SK-N-MC (cell line): Measurements from ENCODE around the gene HNRNPA2B1.

Experiments used
- DNase-seq: peaks from one replicate; pipeline ENCODE4 v3.0.0-alpha.2; 2011; ENCODE audit warnings: low read depth, low spot score
- H3K27ac ChIP-seq: fragments of 200-600 bp; sonication (generic); 2 replicates; pipeline ENCODE4 v1.5.1; 2016; ENCODE audit warnings: mixed run types
- H3K36me3 ChIP-seq: fragments of 200-600 bp; sonication (generic); 2 replicates; pipeline ENCODE4 v1.6.1; 2017; ENCODE audit warnings: antibody characterized with exemption, low read length, mixed read lengths; ENCODE audit not compliant: insufficient read depth
- H3K4me3 ChIP-seq: fragments of 200-600 bp; sonication (generic); 2 replicates; pipeline ENCODE4 v1.5.1; 2016
- H3K9ac ChIP-seq: fragments of 200-600 bp; sonication (generic); 2 replicates; pipeline ENCODE4 v1.8.0; 2017; ENCODE audit warnings: mixed run types, mixed read lengths; ENCODE audit not compliant: insufficient read length
- H3K9me3 ChIP-seq: fragments of 200-600 bp; sonication (generic); 2 replicates; pipeline ENCODE4 v1.6.1; 2017; ENCODE audit warnings: low read depth, mild to moderate bottlenecking, antibody characterized with exemption, low read length, moderate library complexity, mixed read lengths
- EZH2 ChIP-seq: fragments of 200-600 bp; sonication (generic); IDR thresholded peaks from one replicate; pipeline ENCODE4 v1.6.1; 2017; ENCODE audit warnings: antibody characterized with exemption
- FOXP2 ChIP-seq: optimal IDR thresholded peaks from 2 replicates; pipeline ENCODE3; 2011; ENCODE audit warnings: mild to moderate bottlenecking, moderate library complexity; ENCODE audit not compliant: insufficient read depth; ENCODE audit errors: extremely low read length, control extremely low read depth
- POLR2AphosphoS5 ChIP-seq: IDR thresholded peaks from 2 replicates; pipeline ENCODE4 v1.6.1; 2012; ENCODE audit warnings: mild to moderate bottlenecking, low read depth, low read length, borderline replicate concordance

Gene HNRNPA2B1

DNA sequence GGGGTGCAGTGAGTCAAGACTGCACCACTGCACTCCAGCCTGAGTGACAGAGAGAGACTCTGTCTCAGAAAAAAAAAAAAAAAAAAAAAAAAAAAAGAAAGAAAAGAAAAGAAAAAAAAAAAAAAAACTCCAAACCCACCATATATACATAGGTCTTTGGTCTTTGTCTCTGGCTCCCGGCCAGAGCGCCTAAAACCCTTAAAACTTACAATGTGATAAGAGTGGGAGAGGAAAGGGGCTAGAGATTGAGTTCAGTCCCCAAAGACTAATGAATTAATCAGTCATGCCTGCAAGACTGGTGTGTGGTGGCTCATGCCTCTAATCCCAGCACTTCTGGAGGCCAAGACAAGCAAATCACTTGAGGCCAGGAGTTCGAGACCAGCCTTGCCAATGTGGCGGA, 55.3 kb downstream of the HNRNPA2B1 start:
- TF ChIP-seq FOXP2 (no peak), POLR2AphosphoS5 (no peak), EZH2 (no peak)
- Histone ChIP-seq H3K9me3 (no peaks in the 10 kb centered on the region), H3K36me3 (no peaks in the 10 kb centered on the region)

GRCh38 chr7:26144184-26145080, 56.1 kb downstream of the HNRNPA2B1 start:
- TF ChIP-seq FOXP2, result no peak
- no peak for TF ChIP-seq POLR2AphosphoS5
- no peak for TF ChIP-seq EZH2
- no peaks in the 10 kb centered on the region for H3K9me3 ChIP-seq
- DNase-seq, result no peak
- no peak overlapping the region for H3K9ac ChIP-seq
- no peaks in the 10 kb centered on the region for H3K36me3 ChIP-seq
- H3K27ac ChIP-seq, result no peak overlapping the region
- H3K4me3 ChIP-seq, result no peak overlapping the region; the same call in 1 of the 2 replicates

More for the DNA sequence above, 55.3 kb downstream of the HNRNPA2B1 start:
- H3K9ac ChIP-seq, result no peak overlapping the region
- H3K4me3 ChIP-seq, result no peak overlapping the region
- no peak for DNase-seq
- no peak overlapping the region for H3K27ac ChIP-seq

GRCh38 chr7:26143298-26144048, 57.1 kb downstream of the HNRNPA2B1 start:
- Histone ChIP-seq H3K9me3 (no peaks in the 10 kb centered on the region), H3K27ac (no peak overlapping the region), H3K9ac (no peak overlapping the region), H3K4me3 (no peak overlapping the region), H3K36me3 (no peaks in the 10 kb centered on the region)
- no peak for DNase-seq
- TF ChIP-seq FOXP2 (no peak), EZH2 (no peak), POLR2AphosphoS5 (no peak)

GRCh38 chr7:26141077-26141476, 59.5 kb downstream of the HNRNPA2B1 start:
- DNase-seq, result no peak
- Histone ChIP-seq H3K4me3 (no peak overlapping the region), H3K36me3 (no peaks in the 10 kb centered on the region), H3K9ac (no peak overlapping the region), H3K27ac (no peak overlapping the region), H3K9me3 (no peaks in the 10 kb centered on the region)
- TF ChIP-seq POLR2AphosphoS5, result no peak
- no peak for TF ChIP-seq EZH2
- TF ChIP-seq FOXP2, result no peak

DNA sequence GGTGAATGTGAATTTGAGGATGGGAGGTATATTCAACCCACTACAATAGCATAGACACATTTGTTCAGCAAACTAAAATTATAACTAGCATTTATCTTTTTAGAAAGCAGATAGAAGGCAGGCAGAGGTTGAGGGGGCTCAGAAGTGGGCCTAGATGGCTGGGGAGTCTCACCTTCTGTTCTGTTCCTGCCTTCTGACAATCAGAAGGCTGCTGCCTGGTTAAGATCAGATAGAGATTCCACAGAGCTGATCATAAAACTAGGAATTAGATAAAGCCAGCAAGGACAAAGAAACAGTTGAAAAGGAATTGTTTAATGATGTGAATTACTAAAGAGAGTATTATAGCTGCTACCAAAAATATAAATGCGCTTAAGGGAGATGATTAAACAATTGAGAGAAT, 60.2 kb downstream of the HNRNPA2B1 start:
- Histone ChIP-seq H3K9ac (no peak overlapping the region), H3K27ac (no peak overlapping the region), H3K36me3 (no peaks in the 10 kb centered on the region), H3K4me3 (no peak overlapping the region), H3K9me3 (no peaks in the 10 kb centered on the region)
- no peak for DNase-seq
- TF ChIP-seq EZH2 (no peak), FOXP2 (no peak), POLR2AphosphoS5 (no peak)
